ENCODE data around the gene ARHGEF12. TPM values are rescaled to one million over a fixed set of nuclear protein-coding genes. Genes with fewer than 3 reads are reported as not detected.

The ARHGEF12 gene
- total RNA-seq, 2 experiments from 2014 or later: 9.6 to 10.2 TPM

- intact Hi-C loops (cut with micrococcal nuclease): no loop called here
- Mint-ChIP-seq H3K4me3 (no peak overlapping the region), H3K27ac (no peak overlapping the region), H3K36me3 (ENCODE audit: low read depth) (peaks cover 21% of the 10 kb centered on the region), H3K4me1 (ENCODE audit: low read depth) (no peaks in the 10 kb centered on the region), H3K27me3 (no peaks in the 10 kb centered on the region), H3K9me3 (no peaks in the 10 kb centered on the region)
- DNase-seq (no peak), ATAC-seq (no peak)
- no peak for TF ChIP-seq CTCF (IDR thresholded peaks at IDR 0.05)
- CTCF ChIA-PET: no interaction called here
- POLR2A ChIA-PET: no interaction called here
Observed at GRCh38 chr11:120465921-120466534, 129.8 kb downstream of the ARHGEF12 start.

GRCh38 chr11:120467627-120468026 lies 131.4 kb downstream of the ARHGEF12 start:
- POLR2A ChIA-PET: no interaction called here
- no peak for ATAC-seq

GRCh38 chr11:120471131-120471530 lies 134.9 kb downstream of the ARHGEF12 start:
- H3K27ac Mint-ChIP-seq: no peak overlapping the region
- POLR2A ChIA-PET: no interaction called here
- no peak for TF ChIP-seq CTCF (IDR thresholded peaks at IDR 0.05)

More at GRCh38 chr11:120467627-120468026, 131.4 kb downstream of the ARHGEF12 start:
- CTCF ChIA-PET: no interaction called here
- Mint-ChIP-seq H3K4me1 (ENCODE audit: low read depth) (no peaks in the 10 kb centered on the region), H3K4me3 (no peak overlapping the region), H3K36me3 (ENCODE audit: low read depth) (peaks cover 17% of the 10 kb centered on the region), H3K27me3 (no peaks in the 10 kb centered on the region), H3K9me3 (no peaks in the 10 kb centered on the region), H3K27ac (no peak overlapping the region)
- DNase-seq: no peak
- no peak for TF ChIP-seq CTCF (IDR thresholded peaks at IDR 0.05)
- intact Hi-C loops (cut with micrococcal nuclease): no loop called here

GRCh38 chr11:120471994-120472393 lies 135.8 kb downstream of the ARHGEF12 start:
- ATAC-seq: no peak
- intact Hi-C loops (cut with micrococcal nuclease): no loop called here
- H3K9me3 Mint-ChIP-seq: no peaks in the 10 kb centered on the region
- no peak for DNase-seq
- no peaks in the 10 kb centered on the region for H3K4me1 Mint-ChIP-seq (ENCODE audit: low read depth)
- no peak overlapping the region for H3K27ac Mint-ChIP-seq
- ChIA-PET CTCF (no interaction called here), POLR2A (no interaction called here)
- no peak overlapping the region for H3K4me3 Mint-ChIP-seq
- peaks cover 14% of the 10 kb centered on the region for H3K36me3 Mint-ChIP-seq (ENCODE audit: low read depth)
- no peak for TF ChIP-seq CTCF (IDR thresholded peaks at IDR 0.05)
- no peaks in the 10 kb centered on the region for H3K27me3 Mint-ChIP-seq

More at GRCh38 chr11:120471131-120471530, 134.9 kb downstream of the ARHGEF12 start:
- Mint-ChIP-seq H3K9me3 (no peaks in the 10 kb centered on the region), H3K27me3 (no peaks in the 10 kb centered on the region), H3K4me3 (no peak overlapping the region), H3K4me1 (ENCODE audit: low read depth) (no peaks in the 10 kb centered on the region), H3K36me3 (ENCODE audit: low read depth) (peaks cover 13% of the 10 kb centered on the region)
- DNase-seq: no peak
- intact Hi-C loops (cut with micrococcal nuclease): no loop called here
- CTCF ChIA-PET: no interaction called here
- ATAC-seq: no peak

GRCh38 chr11:120473503-120473902 lies 137.3 kb downstream of the ARHGEF12 start:
- intact Hi-C loops (cut with micrococcal nuclease): no loop called here
- no peaks in the 10 kb centered on the region for H3K9me3 Mint-ChIP-seq
- H3K36me3 Mint-ChIP-seq (ENCODE audit: low read depth): peaks cover 12% of the 10 kb centered on the region
- no peaks in the 10 kb centered on the region for H3K4me1 Mint-ChIP-seq (ENCODE audit: low read depth)
- no peak for TF ChIP-seq CTCF (IDR thresholded peaks at IDR 0.05)
- ATAC-seq: no peak
- H3K27ac Mint-ChIP-seq: no peak overlapping the region
- no peak for DNase-seq
- ChIA-PET POLR2A (no interaction called here), CTCF (interaction anchor here (1.0 kb wide), 1 partner anchor 14 kb away, joined by 3 read pairs; no protein-coding TSS in a partner anchor)
- H3K4me3 Mint-ChIP-seq: no peak overlapping the region
- no peaks in the 10 kb centered on the region for H3K27me3 Mint-ChIP-seq
